Measurements from ENCODE around the gene TTC33. TPM values are rescaled to one million over a fixed set of nuclear protein-coding genes. Genes with fewer than 3 reads are reported as not detected.

TTC33 gene
- total RNA-seq, 1 donor from 2014 or later: 20.3 TPM

- no peak for DNase-seq
Measured at GRCh38 chr5:40475561-40475960, 280.2 kb downstream of the TTC33 start.

GRCh38 chr5:40474250-40474649, 281.5 kb downstream of the TTC33 start:
- DNase-seq: no peak

- DNase-seq: peak; percentile 52
Measured at GRCh38 chr5:40465416-40465815, 290.3 kb downstream of the TTC33 start.

- DNase-seq: peak; percentile 50
Measured at GRCh38 chr5:40464511-40464910, 291.2 kb downstream of the TTC33 start.

Other genes with a start within 250 kb of the TTC33 start
- gene PTGER4, start 76.0 kb downstream of the TTC33 start, total RNA-seq: 12.3 and 23.5 TPM in 2 replicates
- gene PRKAA1, start 42.4 kb upstream of the TTC33 start, total RNA-seq: 123 and 136 TPM in 2 replicates
- gene RPL37, start 79.3 kb upstream of the TTC33 start, total RNA-seq: 394 and 634 TPM in 2 replicates
- gene CARD6, start 85.4 kb upstream of the TTC33 start, total RNA-seq: 39.6 and 44.6 TPM in 2 replicates
- gene C7, start 153.5 kb upstream of the TTC33 start, total RNA-seq: under 0.01 and 0.28 TPM in 2 replicates

All from dermis blood vessel endothelial cell (primary cell).